Retinal pigment epithelial cell (primary cell): ENCODE results near the gene CBX6.

Experiments used
- DNase-seq: peaks from one replicate; pipeline ENCODE4 v3.0.0-alpha.2; 2010; ENCODE audit warnings: low read depth
- H3K4me3 ChIP-seq: 2 replicates; pipeline ENCODE4 v1.5.1; 2011; ENCODE audit warnings: mild to moderate bottlenecking, low read length, control low read depth, moderate library complexity
- TF ChIP-seq, protein P1 (sequence below): conservative IDR thresholded peaks from 2 replicates; pipeline ENCODE4 v1.5.1; 2011; ENCODE audit warnings: low read depth, low read length, control low read depth, inconsistent platforms

The CBX6 gene

DNA sequence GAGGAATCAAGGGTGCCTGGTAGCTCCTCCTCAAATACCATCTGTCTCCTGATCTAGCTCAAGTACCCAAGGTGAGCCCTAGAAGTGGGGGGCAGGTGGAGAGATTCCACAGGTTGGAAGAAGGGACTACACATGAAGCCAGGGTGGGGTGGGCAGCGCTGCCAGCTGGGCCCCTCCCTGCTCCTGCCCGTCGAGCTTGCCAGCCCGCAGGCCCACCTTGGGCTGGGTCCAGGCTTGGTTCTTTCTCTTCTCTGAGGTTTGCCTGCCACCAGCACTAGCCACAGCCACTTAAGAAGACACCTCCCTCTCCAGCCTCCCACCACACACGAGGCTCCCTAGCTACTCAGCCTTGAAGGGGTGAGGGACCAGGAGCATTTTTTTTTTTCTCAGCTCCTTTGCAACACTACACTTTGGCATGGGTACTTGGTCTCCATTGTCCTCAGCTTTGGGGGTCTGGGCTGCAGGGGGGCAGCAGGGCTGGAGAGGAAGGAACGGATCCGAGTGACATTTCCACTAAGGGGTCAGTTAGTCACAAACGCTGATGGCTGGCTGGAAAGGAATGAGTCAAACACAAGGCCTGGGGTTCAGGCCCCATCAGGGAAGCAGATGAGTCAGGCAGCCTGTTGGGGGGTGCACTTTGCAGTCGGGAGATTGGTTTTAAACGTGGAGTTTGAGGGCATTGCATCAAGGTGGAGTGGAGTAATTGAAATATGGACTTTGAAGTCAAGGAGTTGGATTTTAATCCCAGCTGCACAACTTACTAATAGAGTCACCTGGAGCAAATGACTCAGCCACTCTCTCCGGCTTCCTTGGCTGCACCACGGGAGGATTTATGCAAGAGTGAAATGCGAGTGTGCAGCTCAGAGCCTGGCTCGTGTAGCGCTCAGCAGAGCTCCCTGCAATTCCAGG lies 20.8 kb downstream of the CBX6 start:
- TF ChIP-seq, protein P1, sequence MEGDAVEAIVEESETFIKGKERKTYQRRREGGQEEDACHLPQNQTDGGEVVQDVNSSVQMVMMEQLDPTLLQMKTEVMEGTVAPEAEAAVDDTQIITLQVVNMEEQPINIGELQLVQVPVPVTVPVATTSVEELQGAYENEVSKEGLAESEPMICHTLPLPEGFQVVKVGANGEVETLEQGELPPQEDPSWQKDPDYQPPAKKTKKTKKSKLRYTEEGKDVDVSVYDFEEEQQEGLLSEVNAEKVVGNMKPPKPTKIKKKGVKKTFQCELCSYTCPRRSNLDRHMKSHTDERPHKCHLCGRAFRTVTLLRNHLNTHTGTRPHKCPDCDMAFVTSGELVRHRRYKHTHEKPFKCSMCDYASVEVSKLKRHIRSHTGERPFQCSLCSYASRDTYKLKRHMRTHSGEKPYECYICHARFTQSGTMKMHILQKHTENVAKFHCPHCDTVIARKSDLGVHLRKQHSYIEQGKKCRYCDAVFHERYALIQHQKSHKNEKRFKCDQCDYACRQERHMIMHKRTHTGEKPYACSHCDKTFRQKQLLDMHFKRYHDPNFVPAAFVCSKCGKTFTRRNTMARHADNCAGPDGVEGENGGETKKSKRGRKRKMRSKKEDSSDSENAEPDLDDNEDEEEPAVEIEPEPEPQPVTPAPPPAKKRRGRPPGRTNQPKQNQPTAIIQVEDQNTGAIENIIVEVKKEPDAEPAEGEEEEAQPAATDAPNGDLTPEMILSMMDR, result no peak
- peak; percentile 68 for DNase-seq

DNA sequence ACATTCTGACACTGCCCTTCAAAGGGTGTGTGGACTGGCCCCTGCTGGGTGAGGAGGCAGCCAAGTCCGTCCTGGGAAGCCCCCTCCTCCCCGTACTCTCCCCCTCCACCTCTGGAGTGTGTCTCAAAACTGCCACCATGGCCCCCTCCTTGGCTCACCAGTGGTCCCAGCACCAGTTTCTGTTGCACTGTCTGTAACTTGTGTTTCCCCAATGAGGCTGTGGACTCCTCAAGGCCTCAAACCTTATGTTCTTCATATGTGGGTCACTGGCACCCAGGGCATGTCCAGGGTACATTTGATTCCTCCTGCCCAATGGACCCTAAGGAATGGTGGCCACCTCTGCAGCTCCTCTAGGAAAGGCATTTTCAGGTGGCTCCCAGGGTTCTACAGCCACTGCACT lies 21.6 kb downstream of the CBX6 start:
- no peak overlapping the region for H3K4me3 ChIP-seq
- no peak for DNase-seq
- TF ChIP-seq, protein P1, result no peak

More for the DNA sequence above, 20.8 kb downstream of the CBX6 start:
- H3K4me3 ChIP-seq, result no peak overlapping the region

DNA sequence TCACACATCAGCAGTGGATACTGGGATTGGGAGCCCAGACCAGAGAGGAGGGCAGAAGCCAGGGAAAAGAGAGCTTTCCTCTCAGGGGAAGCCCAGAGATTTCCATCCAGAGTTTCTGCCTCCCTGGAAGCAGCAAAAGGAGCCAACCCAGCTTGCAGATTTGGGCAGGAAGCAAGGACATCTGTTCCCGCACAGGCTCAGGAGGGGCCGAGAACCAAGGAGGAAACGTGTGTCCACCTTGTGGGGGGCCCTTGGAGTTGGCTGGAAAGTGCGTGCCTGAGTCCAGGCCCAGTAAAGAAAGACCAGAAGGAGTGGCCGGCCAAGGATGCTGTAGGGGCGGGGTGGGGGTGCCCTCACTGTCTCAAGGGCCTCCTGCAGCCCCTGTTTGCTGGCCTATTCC lies 22.2 kb downstream of the CBX6 start:
- H3K4me3 ChIP-seq, result no peak overlapping the region
- no peak for DNase-seq
- TF ChIP-seq, protein P1, result no peak

DNA sequence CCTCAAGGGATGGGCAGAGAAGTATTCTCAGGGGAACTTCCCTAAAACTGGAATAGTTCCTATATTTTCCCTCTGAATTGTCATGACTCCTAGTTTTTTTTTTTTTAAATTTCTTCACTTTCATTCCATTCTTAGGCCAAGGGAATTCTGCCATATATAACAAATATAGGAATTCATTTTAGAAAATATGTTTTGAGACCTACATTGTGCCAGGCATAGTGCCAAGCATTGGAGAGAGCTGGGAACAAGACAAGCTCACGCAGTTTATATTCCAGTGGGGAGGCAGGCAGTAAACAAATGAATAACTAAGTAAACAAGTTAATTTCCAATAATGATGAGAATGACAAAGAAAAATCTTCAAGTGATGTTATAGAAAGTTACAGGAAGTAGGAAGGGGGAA lies 25.6 kb downstream of the CBX6 start:
- no peak for DNase-seq
- TF ChIP-seq, protein P1, result no peak
- H3K4me3 ChIP-seq, result no peak overlapping the region

DNA sequence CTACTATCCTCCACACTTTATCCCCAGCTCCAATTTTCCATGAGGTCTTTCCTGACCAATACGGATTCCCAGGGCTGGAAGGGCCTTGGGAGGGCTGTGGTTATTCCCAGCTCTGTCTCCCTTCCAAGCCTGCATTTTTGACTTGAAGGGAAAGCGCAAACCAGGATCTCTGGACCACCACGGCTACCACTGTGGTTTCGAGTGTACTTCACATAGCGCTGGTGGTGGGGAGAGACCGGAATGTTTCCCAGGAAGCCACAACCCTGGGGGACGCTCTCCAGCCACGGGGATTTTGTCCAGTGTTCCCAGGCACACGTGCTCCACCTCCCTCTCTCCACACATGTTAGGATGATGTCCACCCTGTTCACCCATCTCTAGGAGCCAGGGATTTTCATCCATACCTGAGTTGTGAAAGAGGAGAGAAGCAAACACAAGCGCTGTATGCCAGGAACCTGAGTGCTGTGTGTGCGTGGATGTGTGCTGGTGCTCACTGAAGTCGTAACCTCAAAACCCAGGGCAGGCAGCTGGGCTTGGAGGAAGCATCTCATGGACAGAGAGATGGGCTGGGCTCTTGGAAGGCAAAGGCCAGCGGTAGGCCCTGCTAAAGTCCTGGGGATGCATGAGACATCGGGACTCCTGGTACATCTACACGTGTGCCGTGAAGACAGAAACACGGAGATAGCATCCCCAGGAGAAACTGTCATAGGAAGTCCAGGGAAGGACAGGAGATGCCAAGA lies 26.8 kb downstream of the CBX6 start:
- TF ChIP-seq, protein P1, result no peak
- no peak for DNase-seq
- no peak overlapping the region for H3K4me3 ChIP-seq

DNA sequence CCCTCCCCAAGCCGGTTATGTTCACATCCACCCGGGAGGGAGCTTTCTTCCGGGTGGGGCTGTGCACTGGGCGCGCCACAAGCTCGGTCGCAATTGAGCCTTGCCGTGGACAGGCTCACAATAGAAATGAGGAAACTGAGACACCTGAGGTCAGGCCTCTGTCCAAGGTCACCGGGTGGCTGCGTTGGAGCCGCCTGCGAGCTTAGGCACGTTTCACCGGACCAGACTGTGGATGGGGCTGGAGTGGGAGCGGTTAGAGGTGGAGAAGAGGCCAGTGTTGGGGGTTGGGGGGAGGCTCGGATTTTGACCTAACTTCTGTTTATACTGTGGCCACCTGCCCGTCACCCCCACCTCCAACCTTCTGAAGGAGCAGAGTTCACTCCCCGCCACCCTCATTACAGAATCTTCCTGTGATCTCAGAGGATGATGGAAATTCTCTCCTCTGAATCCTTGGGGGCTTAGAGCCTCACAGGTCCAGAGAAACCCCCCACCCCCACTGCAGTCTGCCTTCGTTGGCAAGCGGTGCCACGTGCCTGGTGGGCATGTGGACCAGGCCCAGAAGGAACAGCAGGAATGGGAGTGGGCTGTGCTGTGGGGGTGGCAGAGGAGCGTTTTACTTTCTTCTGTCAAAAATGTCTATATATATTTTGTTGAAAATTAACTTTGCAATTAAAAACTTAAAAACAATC lies 27.6 kb downstream of the CBX6 start:
- DNase-seq, result no peak
- peak overlapping the region; percentile 27 for H3K4me3 ChIP-seq
- TF ChIP-seq, protein P1, result no peak
